ENCODE results near the gene CDH11.

CDH11 gene

GRCh38 chr16:65071433-65072311 lies 50.2 kb downstream of the CDH11 start:
- DNase-seq (ENCODE audit: low read depth in 1 of 2, low spot score in 1 of 2) = no peak

DNA sequence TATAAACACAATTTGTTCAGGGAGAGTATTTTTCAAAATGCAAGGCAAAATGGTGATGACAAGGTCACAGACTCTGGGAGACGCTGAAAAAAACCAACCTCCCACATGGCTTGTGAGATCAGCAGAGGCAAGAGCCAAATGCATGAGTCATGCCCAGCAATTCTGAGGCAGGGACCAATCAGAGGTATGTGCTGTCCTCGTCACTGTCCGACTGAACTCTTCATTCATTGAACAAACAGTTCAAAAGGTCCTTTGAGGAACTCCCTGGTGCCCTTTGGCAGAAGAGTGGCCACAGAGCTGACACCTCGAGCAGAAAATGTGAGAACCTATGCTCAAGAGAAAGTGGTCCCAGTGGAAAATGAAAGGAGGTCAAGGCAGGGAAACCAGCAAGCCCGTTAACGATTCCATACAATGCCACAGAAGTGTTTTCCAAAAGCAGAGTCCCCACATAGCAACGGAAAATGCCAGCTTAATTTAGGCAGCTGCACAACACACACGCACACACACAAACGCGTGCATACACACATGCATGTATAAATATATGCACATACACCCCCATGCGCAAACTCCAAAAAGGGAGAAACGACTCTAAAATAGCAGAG lies 50.9 kb downstream of the CDH11 start:
- no peak for DNase-seq (ENCODE audit: low read depth in 1 of 2, low spot score in 1 of 2)

DNA sequence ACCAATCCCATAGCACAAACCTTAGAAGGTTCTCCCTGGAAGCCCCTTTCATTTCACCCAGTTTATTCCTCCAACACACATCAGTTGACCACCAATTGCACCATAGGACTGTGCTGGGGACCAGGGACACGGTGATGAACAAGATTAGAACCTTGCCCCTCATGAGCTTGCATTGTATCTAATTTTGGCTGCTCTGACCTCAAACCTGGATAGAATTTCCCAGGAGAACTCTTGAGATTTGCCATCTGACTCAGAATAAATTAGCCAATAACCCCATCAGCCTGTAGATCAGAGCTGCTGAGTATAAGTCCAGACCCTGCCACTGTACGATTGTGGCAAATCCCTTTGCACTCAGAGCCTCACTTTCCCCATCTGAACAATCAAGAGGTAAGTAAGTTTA lies 52.1 kb downstream of the CDH11 start:
- no peak for DNase-seq (ENCODE audit: low read depth in 1 of 2, low spot score in 1 of 2)

DNA sequence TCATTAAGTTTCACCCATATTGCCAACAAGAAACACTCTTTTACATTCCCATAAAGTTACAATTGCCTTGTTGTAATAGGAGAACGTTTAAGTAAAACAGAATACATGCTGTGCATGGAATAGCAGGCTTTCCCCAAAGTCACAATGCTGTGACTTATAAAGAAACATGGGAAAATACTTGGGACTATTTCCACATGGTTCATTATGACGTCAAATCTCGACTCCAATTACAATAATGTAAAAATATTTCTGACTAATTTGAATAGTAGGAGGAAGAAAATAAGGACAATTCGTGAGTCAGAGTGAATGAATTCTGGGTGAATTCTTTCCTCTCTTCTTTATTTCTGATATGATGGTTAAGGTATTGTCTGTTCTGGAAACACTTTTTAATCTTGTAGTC lies 52.8 kb downstream of the CDH11 start:
- DNase-seq (ENCODE audit: low read depth in 1 of 2, low spot score in 1 of 2) = no peak

DNA sequence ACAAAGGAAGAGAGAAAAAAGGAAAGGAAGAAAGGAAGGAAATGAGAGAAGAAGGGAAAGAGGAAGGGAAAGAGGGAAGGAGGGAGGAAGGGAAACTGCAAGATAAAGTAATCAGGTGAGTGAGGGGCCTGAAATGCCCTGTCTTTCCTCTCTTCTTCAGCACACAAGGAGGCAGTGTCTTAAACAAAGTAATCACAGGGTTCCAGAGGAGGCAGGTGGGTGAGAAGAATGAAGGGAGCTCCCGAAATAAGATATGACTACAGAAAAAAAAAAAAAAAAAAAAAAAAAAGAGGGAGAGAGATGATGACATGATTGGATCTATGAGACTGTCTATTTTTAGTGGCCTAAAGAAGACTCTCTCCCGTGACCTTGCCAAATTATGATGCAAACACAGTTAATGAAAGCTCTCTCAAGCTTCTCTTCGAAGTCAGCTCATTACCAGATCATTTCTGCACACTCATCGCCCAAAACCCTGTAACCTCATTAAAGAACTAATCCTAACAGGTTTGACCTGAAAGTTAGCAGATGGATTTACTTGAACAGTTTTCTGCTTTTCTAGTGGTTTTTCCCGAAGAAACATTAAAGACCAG lies 53.6 kb downstream of the CDH11 start:
- no peak for DNase-seq (ENCODE audit: low read depth in 1 of 2, low spot score in 1 of 2)

GRCh38 chr16:65066651-65067050 lies 55.2 kb downstream of the CDH11 start:
- no peak for DNase-seq (ENCODE audit: low read depth in 1 of 2, low spot score in 1 of 2)

DNA sequence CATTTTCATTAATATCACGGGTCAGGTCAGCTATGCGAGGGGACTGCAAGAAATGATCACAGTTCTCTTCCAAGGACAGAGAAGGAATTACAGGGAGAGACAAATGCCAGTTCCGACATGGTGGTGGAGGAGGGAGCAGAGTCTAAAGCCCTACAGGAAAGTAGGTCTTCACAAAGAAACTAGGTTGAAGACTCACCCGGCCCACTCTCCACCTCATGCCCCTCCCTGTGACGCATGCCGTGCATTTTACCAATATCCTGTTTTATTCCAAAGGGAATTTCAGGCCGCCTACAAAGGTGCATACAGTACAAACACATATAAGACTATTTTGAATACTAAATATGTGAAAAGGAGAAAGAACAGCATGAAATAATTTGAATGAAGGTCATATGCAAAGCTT lies 56.8 kb downstream of the CDH11 start:
- no peak for DNase-seq (ENCODE audit: low read depth in 1 of 2, low spot score in 1 of 2)

GRCh38 chr16:65064131-65064530 lies 57.7 kb downstream of the CDH11 start:
- DNase-seq (ENCODE audit: low read depth in 1 of 2, low spot score in 1 of 2) = no peak

- DNase-seq (ENCODE audit: low read depth in 1 of 2, low spot score in 1 of 2) = no peak
Measured at GRCh38 chr16:65062736-65063583, 58.9 kb downstream of the CDH11 start.

GRCh38 chr16:65061935-65062518 lies 59.8 kb downstream of the CDH11 start:
- no peak for DNase-seq (ENCODE audit: low read depth in 1 of 2, low spot score in 1 of 2)

GRCh38 chr16:65061263-65061662 lies 60.6 kb downstream of the CDH11 start:
- DNase-seq (ENCODE audit: low read depth in 1 of 2, low spot score in 1 of 2) = no peak

GRCh38 chr16:65059406-65059980 lies 62.4 kb downstream of the CDH11 start:
- no peak for DNase-seq (ENCODE audit: low read depth in 1 of 2, low spot score in 1 of 2)

DNA sequence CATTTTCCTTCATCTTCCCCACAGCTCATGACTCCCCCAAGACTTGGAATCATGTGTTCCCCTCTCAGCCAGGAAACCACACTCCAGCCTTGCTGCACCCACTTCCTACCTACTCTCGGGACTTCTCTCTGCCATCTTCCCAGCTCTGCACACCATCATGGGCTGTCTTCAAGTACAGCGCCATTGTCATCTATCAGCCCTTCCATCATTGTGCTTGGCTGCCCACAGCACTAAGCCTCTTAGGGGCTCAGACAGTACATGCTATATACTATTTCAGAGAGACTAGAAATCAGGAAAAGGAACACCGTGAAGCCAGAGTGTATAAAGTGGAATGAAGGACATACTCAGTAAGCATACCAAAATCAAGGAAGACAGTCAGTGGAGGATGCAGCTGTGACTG lies 64.7 kb downstream of the CDH11 start:
- DNase-seq (ENCODE audit: low read depth in 1 of 2, low spot score in 1 of 2) = no peak

DNA sequence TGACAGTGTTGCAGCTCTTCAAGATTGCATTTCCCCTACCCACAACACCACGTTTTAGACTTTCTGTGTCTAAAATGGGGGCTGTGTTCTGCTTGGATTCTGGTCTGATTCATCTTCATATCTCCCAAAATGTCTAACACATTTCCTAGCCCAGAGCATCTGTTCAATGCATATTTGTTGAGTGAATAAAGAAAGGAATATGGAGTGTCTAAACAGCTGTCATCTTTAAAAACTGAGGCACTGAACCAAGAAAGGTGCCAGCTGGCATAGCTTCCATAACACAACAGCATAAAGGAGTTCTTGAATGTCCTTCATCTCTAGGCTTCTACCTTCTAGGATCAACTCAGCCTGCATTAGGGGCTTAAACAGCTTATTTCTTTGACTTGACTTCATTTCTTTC lies 67.4 kb downstream of the CDH11 start:
- no peak for DNase-seq (ENCODE audit: low read depth in 1 of 2, low spot score in 1 of 2)

DNA sequence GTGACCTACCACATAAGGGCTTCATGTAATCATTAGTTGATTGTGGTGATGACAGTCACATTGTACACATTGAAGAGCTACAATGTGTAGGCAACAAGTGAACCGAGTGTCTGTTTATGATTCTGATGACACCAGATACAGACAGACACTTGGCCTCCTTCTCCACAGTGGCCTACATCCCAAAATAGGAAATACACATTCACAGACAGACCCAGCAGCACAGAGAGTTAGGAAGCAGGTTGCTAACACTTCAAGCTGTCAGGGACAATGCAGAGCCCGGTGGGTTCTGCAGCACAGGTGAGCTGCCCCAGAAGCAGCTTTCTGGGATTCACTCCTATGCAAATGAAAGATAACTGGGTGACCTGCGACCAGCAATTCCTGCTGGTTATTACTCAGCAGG lies 72.2 kb downstream of the CDH11 start:
- no peak for DNase-seq (ENCODE audit: low read depth in 1 of 2, low spot score in 1 of 2)

DNA sequence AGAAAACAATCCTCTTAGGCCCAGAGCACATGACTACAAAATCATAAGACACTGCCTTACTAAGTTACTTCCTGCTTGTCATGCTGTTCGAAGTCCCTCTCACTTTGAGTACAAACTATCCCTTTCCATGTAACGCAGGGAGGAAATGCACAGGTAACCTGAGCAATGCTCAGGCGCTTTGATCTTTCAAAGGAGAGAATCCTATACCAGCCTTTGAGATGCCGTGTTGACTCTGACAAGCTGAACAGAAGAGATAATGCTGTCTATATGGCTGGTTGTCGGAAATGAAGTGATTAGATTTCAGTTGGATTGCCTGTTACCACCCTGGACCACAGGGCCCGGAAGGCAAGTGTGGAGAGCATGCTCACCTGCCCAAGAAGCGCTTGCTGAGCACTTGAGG lies 75.9 kb downstream of the CDH11 start:
- DNase-seq (ENCODE audit: low read depth in 1 of 2, low spot score in 1 of 2) = no peak

DNA sequence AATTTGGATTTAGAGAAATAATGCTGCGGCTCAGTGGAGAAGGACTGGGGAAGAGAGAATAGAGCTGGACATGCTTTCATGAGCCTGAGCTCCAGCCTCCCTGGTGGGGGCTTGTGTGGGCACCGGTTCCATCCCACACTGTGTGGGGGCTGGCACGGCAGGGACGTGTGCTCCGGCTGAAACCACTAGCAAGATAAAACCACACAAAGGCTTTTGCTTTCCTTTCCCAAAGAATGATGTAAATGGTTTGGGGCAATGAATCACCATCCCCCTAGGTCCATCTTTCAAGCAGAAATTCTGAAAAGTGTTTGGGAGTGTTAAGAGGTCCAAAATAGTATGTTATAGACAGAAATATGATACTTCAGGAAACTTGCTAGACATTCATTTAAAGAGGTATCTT lies 77.0 kb downstream of the CDH11 start:
- DNase-seq (ENCODE audit: low read depth in 1 of 2, low spot score in 1 of 2) = no peak

DNA sequence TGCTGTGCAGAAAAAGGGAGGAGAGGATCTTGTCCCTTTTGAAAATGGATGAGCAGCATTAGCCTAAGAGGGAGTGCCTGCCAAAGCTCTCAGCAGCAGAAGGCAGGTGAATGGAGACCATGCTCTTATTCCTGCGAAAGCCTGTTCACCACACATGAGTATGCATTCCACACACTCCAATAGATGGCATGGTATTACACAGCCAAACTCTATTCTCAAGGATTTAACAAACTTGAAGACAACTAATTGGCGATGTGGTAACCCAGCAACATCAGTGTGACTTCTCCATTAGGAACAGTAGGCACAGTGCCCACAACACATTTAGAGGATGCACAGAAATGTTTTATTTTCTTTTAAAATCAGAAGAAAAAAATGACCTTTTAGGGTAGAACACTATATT lies 77.8 kb downstream of the CDH11 start:
- DNase-seq (ENCODE audit: low read depth in 1 of 2, low spot score in 1 of 2) = no peak

DNA sequence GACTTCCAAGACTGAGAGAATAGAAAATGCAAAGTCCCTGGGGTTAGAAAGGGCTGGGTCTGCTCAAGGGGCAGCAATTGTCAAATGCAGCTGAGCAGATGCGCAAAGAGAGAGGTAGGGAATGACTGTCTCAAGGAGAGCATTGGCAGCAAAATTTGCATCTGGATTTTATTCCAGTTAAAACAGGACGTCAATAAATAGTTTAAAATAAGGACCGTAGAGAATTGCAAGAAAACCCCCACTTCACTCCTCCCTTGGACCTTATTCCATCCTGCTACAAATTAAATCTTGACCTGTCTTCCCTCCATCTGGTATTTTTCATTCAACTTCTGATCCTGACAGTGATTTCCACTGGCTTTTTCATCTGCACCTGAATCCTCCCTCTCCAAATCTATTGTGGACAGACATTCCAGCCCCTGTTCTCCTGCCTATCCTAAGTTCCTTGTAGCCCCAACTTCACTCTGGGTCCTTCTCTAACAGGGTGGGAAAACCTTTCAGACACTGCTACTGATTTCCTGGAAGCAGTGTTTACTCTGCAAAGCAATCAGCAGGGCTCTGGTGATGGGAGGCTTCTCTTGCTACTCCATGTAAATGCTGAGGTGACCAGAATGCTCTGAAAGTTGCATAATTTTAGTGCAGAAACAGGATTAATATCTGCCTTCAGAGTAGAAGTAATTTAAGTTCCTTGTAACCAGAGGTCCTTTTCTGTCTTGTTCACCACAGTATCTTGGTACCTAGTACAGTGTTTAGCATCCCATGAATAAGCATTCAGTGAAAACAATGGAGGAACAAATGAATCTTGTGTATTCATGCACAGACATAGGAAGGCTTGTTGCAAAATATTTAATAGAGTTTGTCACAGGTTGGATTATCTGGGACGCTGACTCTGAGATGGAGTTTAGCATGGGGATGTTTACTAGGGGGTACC lies 79.2 kb downstream of the CDH11 start:
- DNase-seq (ENCODE audit: low read depth in 1 of 2, low spot score in 1 of 2) = no peak

DNA sequence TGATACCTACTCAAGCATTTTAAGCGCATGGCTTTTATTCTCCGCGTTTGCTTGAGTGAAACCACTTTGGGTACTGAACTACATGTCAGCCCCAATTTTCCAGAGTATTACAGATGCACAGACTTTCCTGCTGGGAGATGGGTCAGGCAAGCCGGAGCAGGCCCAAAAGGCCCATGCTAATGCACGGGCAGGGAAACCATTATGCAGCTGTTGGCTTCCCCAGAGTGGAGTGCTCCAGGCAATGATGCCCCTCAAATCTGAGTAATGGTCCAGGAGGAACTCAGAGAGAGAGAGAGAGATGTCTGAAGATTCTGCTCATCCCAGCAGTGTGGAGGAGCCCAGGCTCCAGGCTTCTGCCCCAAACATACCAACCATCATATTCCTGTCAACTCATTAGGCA lies 80.2 kb downstream of the CDH11 start:
- no peak for DNase-seq (ENCODE audit: low read depth in 1 of 2, low spot score in 1 of 2)
